Right atrium auricular region (tissue), 2 donors: ENCODE results near the gene TEX36. TPM values are rescaled to one million over a fixed set of nuclear protein-coding genes. Genes with fewer than 3 reads are reported as not detected.

Experiments used
- DNase-seq: peaks from one replicate; pipeline ENCODE4 v3.0.0-alpha.2; 2019; ENCODE audit warnings: low spot score
- H3K27ac ChIP-seq, 2 donors: fragments of 200-600 bp; sonication (generic); 1 replicate in 1 of 2; 2 replicates in 1 of 2; pipeline ENCODE4 v1.5.1; 2016 to 2019
- H3K27me3 ChIP-seq, 2 donors: fragments of 200-600 bp; sonication (generic); one replicate each; pipeline versions ENCODE4 v1.5.1 to v1.6.0; 2017 to 2019
- H3K36me3 ChIP-seq: fragments of 200-600 bp; sonication (generic); one replicate; pipeline ENCODE4 v1.5.1; 2016
- H3K4me1 ChIP-seq, 2 donors: fragments of 200-600 bp; sonication (generic); one replicate each; pipeline versions ENCODE4 v1.5.1 to v1.6.0; 2017 to 2019
- H3K4me3 ChIP-seq, 2 donors: fragments of 200-600 bp; sonication (generic); 1 replicate in 1 of 2; 2 replicates in 1 of 2; pipeline ENCODE4 v1.5.1; 2017 to 2019; ENCODE audit warnings: mild to moderate bottlenecking in 1 of 2, moderate library complexity in 1 of 2
- H3K9me3 ChIP-seq, 2 donors: fragments of 200-600 bp; sonication (generic); one replicate each; pipeline ENCODE4 v1.5.1; 2019
- CTCF ChIP-seq, 2 donors: fragments of 200-600 bp; sonication (generic); IDR thresholded peaks; one replicate each; pipeline ENCODE4 v1.5.1; 2019; ENCODE audit warnings: antibody characterized with exemption in 2 of 2
- total RNA-seq, 2 donors: library from RNA; depleted of rRNA; stranded (reverse); fragments of >200 nt; gene quantifications; one replicate each; pipeline ENCODE4 v1.1.0, GENCODE V29; 2016

The TEX36 gene
- total RNA-seq, 2 donors from 2014 or later = not detected

DNA sequence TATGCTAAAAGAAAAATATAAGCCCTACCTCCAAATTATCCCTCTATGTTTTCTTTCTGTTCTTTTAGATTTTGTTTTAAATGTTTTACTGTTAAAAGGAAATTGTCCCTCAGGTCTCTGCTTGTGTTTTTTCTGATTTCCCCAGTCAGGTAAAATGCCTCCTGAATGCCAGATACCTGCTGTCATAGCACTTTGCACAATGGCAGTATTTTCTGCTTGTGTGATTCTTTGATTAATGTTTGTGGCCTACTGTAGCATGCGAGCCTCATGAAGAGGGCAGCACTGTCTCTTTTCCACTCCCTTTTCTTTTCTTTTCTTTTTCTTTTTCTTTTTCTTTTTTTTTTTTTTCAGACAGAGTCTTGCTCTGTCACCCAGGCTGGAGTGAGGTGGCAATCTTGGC lies 71.2 kb downstream of the TEX36 start:
- no peak for DNase-seq
- Histone ChIP-seq H3K9me3 (no peaks in the 10 kb centered on the region), H3K27me3 (no peaks in the 10 kb centered on the region), H3K27ac (no peak overlapping the region), H3K4me3 (no peak overlapping the region), H3K4me1 (no peaks in the 10 kb centered on the region), H3K36me3 (no peaks in the 10 kb centered on the region)
- no peak for TF ChIP-seq CTCF (IDR thresholded peaks at IDR 0.05)

DNA sequence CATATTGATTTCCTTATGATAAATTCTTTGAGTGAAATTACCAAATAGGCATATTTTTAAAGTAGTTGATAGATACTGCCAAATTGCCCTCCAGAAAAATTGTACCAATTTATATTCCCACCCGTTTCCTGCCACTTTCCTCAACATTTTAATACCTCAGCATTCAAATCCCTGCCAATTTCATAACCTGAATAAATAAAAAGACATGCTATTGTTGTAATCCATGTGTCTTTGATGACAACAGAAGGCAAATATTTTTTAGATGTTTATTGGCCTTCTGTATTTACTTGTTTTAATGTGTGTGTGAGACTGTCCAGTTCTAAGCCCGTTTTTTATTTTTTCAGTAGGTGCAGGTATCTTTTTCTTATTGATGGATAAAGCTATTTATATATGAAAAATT lies 71.7 kb downstream of the TEX36 start:
- no peak for DNase-seq
- Histone ChIP-seq H3K27ac (no peak overlapping the region), H3K4me1 (no peaks in the 10 kb centered on the region), H3K9me3 (no peaks in the 10 kb centered on the region), H3K27me3 (no peaks in the 10 kb centered on the region), H3K36me3 (no peaks in the 10 kb centered on the region), H3K4me3 (no peak overlapping the region)
- no peak for TF ChIP-seq CTCF (IDR thresholded peaks at IDR 0.05)

GRCh38 chr10:125609859-125610258 lies 73.1 kb downstream of the TEX36 start:
- DNase-seq = peak; percentile 13

DNA sequence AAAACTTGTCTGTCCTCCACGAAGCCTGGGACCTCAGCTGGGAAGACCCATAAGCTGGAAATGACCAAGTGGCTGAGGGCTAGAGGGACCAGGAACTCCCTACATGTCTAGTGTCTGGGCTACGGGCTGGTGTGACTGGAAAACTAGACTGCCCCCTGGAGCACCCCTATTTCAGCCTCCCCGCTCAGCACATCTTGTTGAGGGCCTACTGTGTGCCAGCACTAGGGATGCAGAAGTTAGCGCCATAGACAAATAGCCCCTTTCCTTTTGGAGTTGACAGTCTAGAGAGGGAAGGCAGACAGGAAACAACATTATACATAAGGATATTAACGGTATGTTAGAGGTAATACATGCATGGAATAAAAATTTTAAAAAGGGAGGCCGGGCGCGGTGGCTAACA lies 74.5 kb downstream of the TEX36 start:
- peak; percentile 11 for DNase-seq
- Histone ChIP-seq H3K4me1 (no peaks in the 10 kb centered on the region), H3K4me3 (no peak overlapping the region), H3K9me3 (no peaks in the 10 kb centered on the region), H3K27ac (no peak overlapping the region), H3K27me3 (no peaks in the 10 kb centered on the region), H3K36me3 (no peaks in the 10 kb centered on the region)
- TF ChIP-seq CTCF (IDR thresholded peaks at IDR 0.05) = no peak

More at GRCh38 chr10:125609859-125610258, 73.1 kb downstream of the TEX36 start:
- Histone ChIP-seq H3K4me1 (no peaks in the 10 kb centered on the region), H3K27ac (no peak overlapping the region), H3K9me3 (no peaks in the 10 kb centered on the region), H3K27me3 (no peaks in the 10 kb centered on the region), H3K4me3 (no peak overlapping the region), H3K36me3 (no peaks in the 10 kb centered on the region)
- TF ChIP-seq CTCF (IDR thresholded peaks at IDR 0.05) = no peak

DNA sequence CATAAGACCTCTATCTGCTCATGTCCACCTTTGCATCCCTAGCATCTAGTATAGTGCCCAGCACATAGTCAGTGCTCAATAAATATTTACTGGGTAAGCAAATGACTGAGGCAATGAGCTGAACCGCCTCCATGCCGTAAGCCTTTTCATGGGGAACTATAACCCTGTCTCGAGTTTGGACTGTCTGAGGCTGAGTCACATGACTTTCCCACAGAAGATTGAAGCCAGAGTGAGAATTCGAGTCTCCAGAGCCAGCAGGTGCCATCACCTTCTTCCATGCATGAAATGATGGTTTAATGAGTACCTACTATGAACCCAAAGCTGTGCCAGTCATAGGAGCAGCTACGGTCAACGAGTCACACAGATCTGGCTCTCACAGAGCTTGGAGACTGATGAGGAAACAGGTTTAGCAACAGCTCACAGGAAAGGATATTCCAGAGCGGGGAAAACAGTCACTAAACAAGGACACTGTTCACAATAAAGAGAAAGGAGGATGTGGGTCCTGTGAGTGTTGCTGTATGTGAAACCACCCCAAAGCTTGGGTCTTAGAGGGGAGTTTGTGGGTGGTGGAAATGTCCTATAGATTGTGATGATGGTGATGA lies 75.2 kb downstream of the TEX36 start:
- Histone ChIP-seq H3K4me3 (no peak overlapping the region), H3K27me3 (no peaks in the 10 kb centered on the region), H3K9me3 (no peaks in the 10 kb centered on the region), H3K27ac (no peak overlapping the region), H3K4me1 (no peaks in the 10 kb centered on the region), H3K36me3 (no peaks in the 10 kb centered on the region)
- no peak for TF ChIP-seq CTCF (IDR thresholded peaks at IDR 0.05)
- DNase-seq = peak; percentile 32

DNA sequence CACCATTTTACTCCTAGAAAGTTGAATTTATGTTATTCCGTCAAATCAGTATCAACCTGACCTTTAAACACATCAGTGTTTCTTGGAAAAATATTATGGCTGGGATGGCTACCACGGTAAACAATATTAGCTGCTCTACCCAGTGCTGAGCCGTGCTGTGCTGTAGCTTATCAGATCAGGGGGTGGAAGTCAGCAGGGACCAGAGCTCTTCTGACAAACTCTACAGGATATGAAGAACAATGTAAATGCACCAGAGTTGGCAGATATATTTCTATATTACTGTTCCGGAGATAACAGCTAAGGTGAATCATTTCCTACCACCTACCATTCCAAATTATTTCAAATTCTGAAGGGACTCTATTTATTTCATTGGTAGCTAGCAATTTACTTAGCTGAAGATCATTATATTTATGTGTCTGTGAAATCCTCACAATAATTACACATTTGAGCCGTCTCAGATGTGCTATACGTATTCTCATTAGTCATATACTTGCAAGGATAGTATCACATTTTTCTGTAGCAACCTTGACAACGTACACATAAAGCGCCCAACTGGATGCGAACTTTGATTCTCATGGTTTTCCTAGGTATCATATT lies 76.5 kb downstream of the TEX36 start:
- Histone ChIP-seq H3K4me3 (no peak overlapping the region), H3K9me3 (no peaks in the 10 kb centered on the region), H3K27ac (no peak overlapping the region), H3K4me1 (no peaks in the 10 kb centered on the region), H3K27me3 (no peaks in the 10 kb centered on the region), H3K36me3 (no peaks in the 10 kb centered on the region)
- no peak for DNase-seq
- no peak for TF ChIP-seq CTCF (IDR thresholded peaks at IDR 0.05)
